ENCODE results near the gene SPG7. TPM values are rescaled to one million over a fixed set of nuclear protein-coding genes. Genes with fewer than 3 reads are reported as not detected.
"Not testable (repeated sequence)": the region's sequence is repeated elsewhere in the genome, so short reads cannot be mapped to it uniquely, and the experiment has no call there.

Gene SPG7
- total RNA-seq, 1 experiment from 2014 or later, result 53.9 TPM

GRCh38 chr16:89565506-89566372 lies 57.5 kb downstream of the SPG7 start:
- peak; percentile 45 for DNase-seq (ENCODE audit: low read depth, low spot score)

GRCh38 chr16:89567656-89568594 lies 59.7 kb downstream of the SPG7 start:
- in situ Hi-C loops (cut with HindIII; ENCODE audit: low pct_unique_long_range_greater_than_20kb, low sequenced_read_pairs), result no loop called here
- no peak for DNase-seq (ENCODE audit: low read depth, low spot score)

More at GRCh38 chr16:89565506-89566372, 57.5 kb downstream of the SPG7 start:
- in situ Hi-C loops (cut with HindIII; ENCODE audit: low pct_unique_long_range_greater_than_20kb, low sequenced_read_pairs), result no loop called here

- no peak for DNase-seq (ENCODE audit: low read depth, low spot score)
- in situ Hi-C loops (cut with HindIII; ENCODE audit: low pct_unique_long_range_greater_than_20kb, low sequenced_read_pairs), result no loop called here
Measured at GRCh38 chr16:89569506-89570341, 61.5 kb downstream of the SPG7 start.

GRCh38 chr16:89570342-89570923 lies 62.2 kb downstream of the SPG7 start:
- no peak for DNase-seq (ENCODE audit: low read depth, low spot score)
- in situ Hi-C loops (cut with HindIII; ENCODE audit: low pct_unique_long_range_greater_than_20kb, low sequenced_read_pairs), result no loop called here

- in situ Hi-C loops (cut with HindIII; ENCODE audit: low pct_unique_long_range_greater_than_20kb, low sequenced_read_pairs); DNase-seq (ENCODE audit: low read depth, low spot score): not testable (repeated sequence)
Measured at GRCh38 chr16:89570983-89571598, 62.9 kb downstream of the SPG7 start.

GRCh38 chr16:89571636-89572035 lies 63.4 kb downstream of the SPG7 start:
- no peak for DNase-seq (ENCODE audit: low read depth, low spot score)
- in situ Hi-C loops (cut with HindIII; ENCODE audit: low pct_unique_long_range_greater_than_20kb, low sequenced_read_pairs), result no loop called here

GRCh38 chr16:89572073-89572484 lies 63.9 kb downstream of the SPG7 start:
- DNase-seq (ENCODE audit: low read depth, low spot score), result no peak
- in situ Hi-C loops (cut with HindIII; ENCODE audit: low pct_unique_long_range_greater_than_20kb, low sequenced_read_pairs), result no loop called here

GRCh38 chr16:89572485-89573205 lies 64.4 kb downstream of the SPG7 start:
- in situ Hi-C loops (cut with HindIII; ENCODE audit: low pct_unique_long_range_greater_than_20kb, low sequenced_read_pairs), result no loop called here
- DNase-seq (ENCODE audit: low read depth, low spot score), result no peak

- DNase-seq (ENCODE audit: low read depth, low spot score), result no peak
- in situ Hi-C loops (cut with HindIII; ENCODE audit: low pct_unique_long_range_greater_than_20kb, low sequenced_read_pairs), result no loop called here
Measured at GRCh38 chr16:89573826-89574680, 65.8 kb downstream of the SPG7 start.

- in situ Hi-C loops (cut with HindIII; ENCODE audit: low pct_unique_long_range_greater_than_20kb, low sequenced_read_pairs), result no loop called here
Measured at GRCh38 chr16:89574681-89575246, 66.6 kb downstream of the SPG7 start.

GRCh38 chr16:89575247-89576152 lies 67.3 kb downstream of the SPG7 start, which contains the start of gene CPNE7:
Gene CPNE7, plus strand, starts transcription at chr16:89575758. Its CDS starts 140 bp downstream, at chr16:89575898.
- DNase-seq (ENCODE audit: low read depth, low spot score), result no peak
- in situ Hi-C loops (cut with HindIII; ENCODE audit: low pct_unique_long_range_greater_than_20kb, low sequenced_read_pairs), result no loop called here

More at GRCh38 chr16:89574681-89575246, 66.6 kb downstream of the SPG7 start:
- peak; percentile 49 for DNase-seq (ENCODE audit: low read depth, low spot score)

- no peak for DNase-seq (ENCODE audit: low read depth, low spot score)
- in situ Hi-C loops (cut with HindIII; ENCODE audit: low pct_unique_long_range_greater_than_20kb, low sequenced_read_pairs), result no loop called here
Measured at GRCh38 chr16:89576153-89577054, 68.2 kb downstream of the SPG7 start.

- in situ Hi-C loops (cut with HindIII; ENCODE audit: low pct_unique_long_range_greater_than_20kb, low sequenced_read_pairs), result no loop called here
Measured at GRCh38 chr16:89577055-89577759, 69.0 kb downstream of the SPG7 start.

More at GRCh38 chr16:89577055-89577759, 69.0 kb downstream of the SPG7 start:
- no peak for DNase-seq (ENCODE audit: low read depth, low spot score)
